ENCODE data around the gene PDGFRB. TPM values are rescaled to one million over a fixed set of nuclear protein-coding genes. Genes with fewer than 3 reads are reported as not detected.

PDGFRB gene
- total and polyA plus RNA-seq, 2 donors (not counting 1 experiment from before 2014, with no cell fraction given), result 231 to 347 TPM

DNA sequence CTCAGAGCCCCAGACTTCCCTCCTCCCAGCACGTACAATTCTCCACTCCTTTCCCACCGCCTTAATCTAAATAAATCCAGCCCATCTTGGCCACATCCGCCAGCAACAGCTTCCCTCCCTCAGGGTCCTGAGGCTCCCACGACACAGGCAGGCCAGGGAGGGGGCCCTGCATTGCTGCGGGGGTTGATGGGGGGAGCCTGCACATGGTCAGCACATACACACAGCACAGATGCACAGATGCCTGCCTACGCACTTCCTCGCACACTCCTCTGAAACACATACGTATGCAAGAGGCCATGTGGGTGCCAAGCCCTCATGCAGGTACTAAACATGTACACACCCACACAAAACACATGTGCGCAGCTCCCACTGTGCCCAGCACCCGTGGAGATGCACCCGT is 14.8 kb downstream of the PDGFRB start:
- H3K4me2 ChIP-seq (ENCODE audit: extremely low read depth, insufficient read depth, low read length), result peak overlapping the region; percentile 33
- H3K4me1 ChIP-seq (ENCODE audit: control insufficient read depth, extremely low read depth, insufficient read depth, low read length), result peaks cover 89% of the 10 kb centered on the region
- H3K9ac ChIP-seq (ENCODE audit: insufficient read depth, low read length), result peak overlapping the region; percentile 74
- no peaks in the 10 kb centered on the region for H4K20me1 ChIP-seq (ENCODE audit: control insufficient read depth, extremely low read depth, insufficient read depth, low read length)
- no peaks in the 10 kb centered on the region for H3K9me3 ChIP-seq (ENCODE audit: control insufficient read depth, insufficient read depth, low read depth, low read length)
- H3K79me2 ChIP-seq (ENCODE audit: control insufficient read depth, insufficient read depth, low read length), result peaks cover 71% of the 10 kb centered on the region
- H3K36me3 ChIP-seq (ENCODE audit: control insufficient read depth, insufficient read depth, low read length), result peaks cover 12% of the 10 kb centered on the region
- peak; percentile 85 to 97 for DNase-seq (ENCODE audit: low read depth in 2 of 2)
- peak overlapping the region; percentile 99 for H3K27ac ChIP-seq (ENCODE audit: insufficient read depth, low read length)
- no peaks in the 10 kb centered on the region for H3K27me3 ChIP-seq (ENCODE audit: control insufficient read depth, insufficient read depth, low read length)
- TF ChIP-seq CTCF (conservative IDR thresholded peaks at IDR 0.05 in 1 of 2, IDR thresholded peaks at IDR 0.05 in 1 of 2; ENCODE audit: low read depth in 1 of 2, low read length in 2 of 2) (no peak), EZH2 (IDR thresholded peaks at IDR 0.05; ENCODE audit: low read length, missing control alignments) (no peak)
- no peak overlapping the region for H2AFZ ChIP-seq (ENCODE audit: low read length)
- H3K4me3 ChIP-seq (replicated peaks in 1 of 4; ENCODE audit: control extremely low read depth in 1 of 4, insufficient read depth in 1 of 4, low read depth in 3 of 4, low read length in 4 of 4), result no peak overlapping the region

DNA sequence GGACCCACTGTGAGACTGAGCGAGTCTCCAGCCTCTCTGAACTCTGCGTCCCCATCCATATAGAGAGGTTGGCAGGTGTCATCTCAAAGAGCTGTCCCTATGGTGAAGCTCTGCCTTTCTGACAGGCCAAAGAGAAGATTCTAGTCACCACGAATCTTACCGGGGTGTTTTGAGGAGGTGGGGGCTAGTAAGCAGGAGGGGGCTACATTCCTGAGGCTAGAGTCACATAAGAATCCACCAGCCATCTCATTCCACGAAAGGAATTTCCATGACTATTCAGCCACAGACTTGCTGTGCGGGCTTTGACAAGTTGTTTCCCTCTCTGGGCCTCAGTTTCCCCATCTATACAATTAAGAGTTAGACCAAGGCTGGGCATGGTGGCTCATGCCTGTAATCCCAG is 16.3 kb downstream of the PDGFRB start:
- Histone ChIP-seq H3K4me1 (ENCODE audit: control insufficient read depth, extremely low read depth, insufficient read depth, low read length) (peaks cover 91% of the 10 kb centered on the region), H3K79me2 (ENCODE audit: control insufficient read depth, insufficient read depth, low read length) (peaks cover 74% of the 10 kb centered on the region), H3K27ac (ENCODE audit: insufficient read depth, low read length) (peak overlapping the region; percentile 99), H3K4me3 (replicated peaks in 1 of 4; ENCODE audit: control extremely low read depth in 1 of 4, insufficient read depth in 1 of 4, low read depth in 3 of 4, low read length in 4 of 4) (peak overlapping the region in 1 of 4 experiments; percentile 0), H3K4me2 (ENCODE audit: extremely low read depth, insufficient read depth, low read length) (peak overlapping the region; percentile 77), H3K36me3 (ENCODE audit: control insufficient read depth, insufficient read depth, low read length) (peaks cover 25% of the 10 kb centered on the region), H3K9me3 (ENCODE audit: control insufficient read depth, insufficient read depth, low read depth, low read length) (no peaks in the 10 kb centered on the region), H3K27me3 (ENCODE audit: control insufficient read depth, insufficient read depth, low read length) (no peaks in the 10 kb centered on the region), H3K9ac (ENCODE audit: insufficient read depth, low read length) (peak overlapping the region; percentile 74), H4K20me1 (ENCODE audit: control insufficient read depth, extremely low read depth, insufficient read depth, low read length) (no peaks in the 10 kb centered on the region), H2AFZ (ENCODE audit: low read length) (no peak overlapping the region)
- peak; percentile 66 to 97 for DNase-seq (ENCODE audit: low read depth in 2 of 2)
- TF ChIP-seq EZH2 (IDR thresholded peaks at IDR 0.05; ENCODE audit: low read length, missing control alignments) (no peak), CTCF (conservative IDR thresholded peaks at IDR 0.05 in 1 of 2, IDR thresholded peaks at IDR 0.05 in 1 of 2; ENCODE audit: low read depth in 1 of 2, low read length in 2 of 2) (no peak)

DNA sequence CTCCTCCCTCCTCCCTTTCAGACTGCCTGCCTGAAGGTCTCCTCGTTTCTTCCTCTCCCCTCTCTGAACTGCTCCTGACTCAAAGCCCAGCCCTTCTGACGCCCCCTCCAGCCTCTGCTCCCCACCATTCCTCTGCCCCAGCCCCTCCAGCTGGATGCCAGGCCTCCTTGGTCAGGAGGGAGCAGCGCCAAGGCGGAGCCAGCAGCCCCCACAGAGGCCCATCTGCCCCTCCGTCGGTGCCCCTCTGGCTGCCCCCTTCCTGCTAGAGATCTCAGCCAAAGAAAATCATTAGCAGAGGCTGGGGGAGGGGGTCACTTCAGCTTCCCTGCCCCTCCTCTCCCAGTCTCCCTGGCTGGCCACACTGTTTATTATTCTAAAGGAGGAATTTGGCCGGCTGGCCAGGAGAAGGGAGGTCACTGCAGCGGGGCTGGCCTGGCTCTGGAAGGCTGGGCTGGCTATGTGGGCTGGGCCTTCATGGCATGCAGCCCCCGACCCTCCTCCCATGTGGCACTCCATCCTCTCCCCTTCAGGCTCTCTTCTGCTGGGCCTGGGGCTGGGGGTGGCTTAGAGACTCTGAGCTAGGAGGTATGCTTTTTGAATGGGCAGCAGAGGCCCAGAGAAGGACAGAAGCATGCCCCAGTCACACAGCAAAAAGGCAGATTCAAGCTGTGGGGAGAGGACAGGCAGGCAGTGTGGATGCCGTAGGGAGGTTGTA is 16.9 kb downstream of the PDGFRB start:
- peak; percentile 94 to 97 for DNase-seq (ENCODE audit: low read depth in 2 of 2)
- no peak overlapping the region for H2AFZ ChIP-seq (ENCODE audit: low read length)
- peak overlapping the region; percentile 99 for H3K27ac ChIP-seq (ENCODE audit: insufficient read depth, low read length)
- no peaks in the 10 kb centered on the region for H3K9me3 ChIP-seq (ENCODE audit: control insufficient read depth, insufficient read depth, low read depth, low read length)
- TF ChIP-seq EZH2 (IDR thresholded peaks at IDR 0.05; ENCODE audit: low read length, missing control alignments), result no peak
- no peak for TF ChIP-seq CTCF (conservative IDR thresholded peaks at IDR 0.05 in 1 of 2, IDR thresholded peaks at IDR 0.05 in 1 of 2; ENCODE audit: low read depth in 1 of 2, low read length in 2 of 2)
- H4K20me1 ChIP-seq (ENCODE audit: control insufficient read depth, extremely low read depth, insufficient read depth, low read length), result no peaks in the 10 kb centered on the region
- H3K4me1 ChIP-seq (ENCODE audit: control insufficient read depth, extremely low read depth, insufficient read depth, low read length), result peaks cover 89% of the 10 kb centered on the region
- H3K4me3 ChIP-seq (replicated peaks in 1 of 4; ENCODE audit: control extremely low read depth in 1 of 4, insufficient read depth in 1 of 4, low read depth in 3 of 4, low read length in 4 of 4), result peak overlapping the region in 1 of 4 experiments; percentile 41
- H3K36me3 ChIP-seq (ENCODE audit: control insufficient read depth, insufficient read depth, low read length), result peaks cover 28% of the 10 kb centered on the region
- H3K9ac ChIP-seq (ENCODE audit: insufficient read depth, low read length), result peak overlapping the region; percentile 74
- H3K79me2 ChIP-seq (ENCODE audit: control insufficient read depth, insufficient read depth, low read length), result peaks cover 78% of the 10 kb centered on the region
- H3K27me3 ChIP-seq (ENCODE audit: control insufficient read depth, insufficient read depth, low read length), result no peaks in the 10 kb centered on the region
- H3K4me2 ChIP-seq (ENCODE audit: extremely low read depth, insufficient read depth, low read length), result peak overlapping the region; percentile 93

Data from fibroblast of lung (primary cell).